ENCODE measurements around the gene ACOT13.
"Not testable (repeated sequence)": the region's sequence is repeated elsewhere in the genome, so short reads cannot be mapped to it uniquely, and the experiment has no call there.

ACOT13 gene

DNA sequence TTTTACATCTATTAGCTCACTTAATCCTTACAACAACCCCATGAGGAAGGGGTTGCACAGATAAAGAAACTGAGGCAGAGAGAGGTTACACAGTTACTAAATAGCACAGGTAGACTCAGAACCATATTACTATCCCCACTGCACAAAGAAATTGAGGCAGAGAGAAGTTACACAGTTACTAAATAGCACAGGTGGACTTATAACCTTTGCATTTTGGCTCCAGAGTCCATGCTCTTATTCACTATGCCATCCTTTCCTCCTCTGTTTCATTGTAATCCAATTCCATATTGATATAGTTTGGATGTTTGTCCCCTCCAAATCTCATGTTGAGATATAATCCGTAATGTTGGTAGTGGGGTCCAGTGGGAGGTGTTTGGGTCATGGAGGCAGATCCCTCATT, 3.7 kb upstream of the ACOT13 start:
- no peak for DNase-seq

DNA sequence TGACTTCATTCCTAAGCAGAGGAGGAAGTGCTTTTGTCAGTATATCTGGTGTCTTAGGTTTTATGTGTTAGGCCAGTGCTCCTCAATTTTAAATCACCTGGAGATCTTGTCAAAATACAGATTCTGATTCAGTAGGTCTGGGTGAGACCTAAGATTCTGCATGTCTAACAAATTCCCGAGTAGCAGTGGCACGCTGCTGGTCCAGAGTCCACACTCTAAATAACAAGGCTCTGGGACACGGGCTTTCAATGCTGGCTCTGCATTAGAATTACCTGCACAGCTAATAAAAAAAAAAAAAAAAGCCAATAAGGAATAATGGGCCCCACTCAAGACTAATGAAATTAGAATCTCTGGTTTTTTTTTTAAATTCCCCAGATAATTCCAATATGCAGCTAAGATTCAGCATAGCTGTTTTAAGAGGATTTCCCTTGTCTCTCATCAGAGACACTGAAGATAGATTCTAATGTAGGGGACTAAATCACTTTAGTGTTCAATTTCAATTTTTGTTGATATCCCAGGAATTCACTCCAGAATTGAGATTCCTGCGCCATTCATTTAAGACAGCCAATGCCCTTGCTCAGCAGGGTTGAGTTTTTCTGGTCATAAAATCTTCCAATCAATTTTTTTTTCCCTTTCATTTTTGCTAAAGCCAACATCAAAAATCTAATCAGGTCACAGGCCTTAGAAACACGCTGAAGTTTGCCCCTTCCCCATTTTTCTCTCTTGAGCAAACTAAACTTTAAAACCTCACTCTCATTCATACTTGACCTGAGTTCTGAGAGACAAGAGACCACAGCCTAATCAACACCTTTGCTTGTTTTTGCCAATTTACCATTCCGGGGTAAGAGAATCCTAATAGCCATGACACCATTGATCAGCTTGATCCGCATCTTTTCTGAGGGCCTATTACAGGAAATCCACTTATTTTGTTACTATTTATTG, 2.6 kb upstream of the ACOT13 start:
- DNase-seq, result no peak

DNA sequence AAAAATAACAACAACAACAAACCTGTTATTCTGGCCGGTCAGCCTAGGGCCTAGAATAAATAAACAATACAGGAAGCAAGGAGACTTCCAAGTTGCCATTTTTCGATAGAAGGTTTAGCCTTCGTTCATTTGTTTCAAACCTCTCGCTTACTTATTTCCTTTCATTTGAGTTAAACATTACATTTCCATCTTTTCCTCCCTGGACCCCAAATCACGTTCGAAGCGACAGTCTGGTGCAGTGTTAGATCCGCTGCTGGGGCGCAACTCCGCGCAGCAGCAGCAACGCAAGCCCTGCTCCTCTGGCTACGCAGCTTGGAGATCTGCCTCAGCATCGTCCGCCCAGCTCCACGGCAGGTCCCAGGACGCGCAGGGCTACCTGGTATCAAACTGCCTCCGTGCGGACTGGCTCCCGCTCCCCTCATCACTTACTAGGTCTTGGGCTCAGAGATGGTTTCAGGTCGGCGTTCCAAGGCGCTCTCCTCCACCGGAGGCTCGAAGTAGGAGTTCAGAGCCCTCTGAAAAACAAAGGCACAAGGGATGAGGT, 708 bp upstream of the ACOT13 start:
- peak; percentile 56 for DNase-seq

DNA sequence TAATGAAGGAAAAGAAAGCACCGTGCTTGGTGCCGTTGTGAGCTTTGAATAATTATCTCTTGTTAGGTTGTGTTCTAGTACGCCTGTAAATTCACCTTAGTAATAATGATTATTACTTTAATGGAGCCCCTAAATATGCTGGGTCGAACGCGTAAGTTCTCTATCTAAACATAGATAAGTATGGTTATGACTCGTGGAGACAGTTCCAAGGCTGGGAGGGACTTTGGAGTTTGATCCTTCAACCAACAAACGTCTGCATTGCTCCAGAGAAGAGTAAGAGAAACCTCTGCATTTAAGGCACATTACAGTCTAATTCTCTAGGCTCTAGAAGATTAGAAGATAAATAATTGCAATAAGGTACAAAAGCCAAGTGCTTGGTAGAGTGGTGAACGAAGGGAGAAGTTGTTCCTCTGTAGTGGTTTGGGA, 514 bp downstream of the ACOT13 start:
- no peak for DNase-seq

DNA sequence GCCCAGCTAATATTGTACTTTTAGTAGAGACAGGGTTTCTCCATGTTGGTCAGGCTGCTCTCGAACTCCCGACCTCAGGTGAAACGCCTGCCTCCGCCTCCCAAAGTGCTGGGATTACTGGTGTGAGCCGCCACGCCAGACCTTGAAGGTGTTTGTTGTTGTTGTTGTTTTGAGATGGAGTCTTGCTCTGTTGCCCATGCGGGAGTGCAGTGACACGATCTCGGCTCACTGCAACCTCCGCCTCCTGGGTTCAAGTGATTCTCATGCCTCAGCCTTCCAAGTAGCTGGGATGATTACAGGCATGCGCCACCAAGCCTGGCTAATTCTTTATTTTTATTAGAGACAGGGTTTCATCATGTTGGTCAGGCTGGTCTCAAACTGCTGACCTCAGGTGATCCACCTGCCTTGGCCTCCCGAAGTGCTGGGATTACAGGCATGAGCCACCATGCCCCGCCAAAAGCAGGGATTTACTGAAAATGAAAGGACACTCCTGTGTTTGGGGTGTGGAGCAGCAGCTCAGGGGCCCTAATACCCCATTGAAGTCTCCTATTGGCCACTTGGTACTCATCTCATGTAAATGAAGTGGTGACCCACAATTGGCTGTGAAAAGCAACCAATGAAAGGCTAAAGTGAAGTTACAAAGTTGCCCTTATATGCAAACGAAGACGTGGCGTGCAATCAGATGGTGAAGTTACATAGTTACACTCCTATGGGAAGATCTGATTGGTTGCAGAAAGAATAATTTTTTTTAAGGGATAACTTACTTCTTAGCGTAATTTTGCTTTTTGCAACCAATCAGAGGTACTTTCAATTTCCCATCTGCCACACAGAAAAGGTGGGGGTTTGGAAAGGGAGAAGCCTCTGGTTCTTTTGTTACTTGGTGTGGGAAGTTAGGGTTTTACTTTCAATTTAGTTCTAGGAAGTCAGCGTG, 1.5 kb downstream of the ACOT13 start:
- not testable (repeated sequence) for DNase-seq

- DNase-seq, result no peak
Observed at GRCh38 chr6:24668997-24669361, 2.1 kb downstream of the ACOT13 start.

DNA sequence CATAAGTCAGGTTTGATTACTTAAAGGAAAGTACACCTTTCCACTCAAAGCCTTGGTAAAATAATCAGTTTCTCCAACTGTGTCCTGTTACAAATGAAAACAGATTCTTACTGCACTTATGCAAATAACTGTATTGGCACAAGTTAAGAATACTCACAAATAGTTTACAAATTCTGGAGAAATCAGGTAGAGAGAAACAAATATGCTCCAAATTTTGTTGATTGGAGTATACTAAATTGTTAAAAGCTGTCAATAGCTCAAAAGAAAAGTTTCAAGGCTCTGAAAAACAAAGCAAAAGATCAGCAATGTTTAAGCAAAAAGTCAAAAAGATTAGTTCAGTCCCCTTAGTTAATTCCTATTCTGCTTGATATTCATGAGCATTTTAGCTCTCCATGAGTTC, 3.6 kb downstream of the ACOT13 start:
- not testable (repeated sequence) for DNase-seq

DNA sequence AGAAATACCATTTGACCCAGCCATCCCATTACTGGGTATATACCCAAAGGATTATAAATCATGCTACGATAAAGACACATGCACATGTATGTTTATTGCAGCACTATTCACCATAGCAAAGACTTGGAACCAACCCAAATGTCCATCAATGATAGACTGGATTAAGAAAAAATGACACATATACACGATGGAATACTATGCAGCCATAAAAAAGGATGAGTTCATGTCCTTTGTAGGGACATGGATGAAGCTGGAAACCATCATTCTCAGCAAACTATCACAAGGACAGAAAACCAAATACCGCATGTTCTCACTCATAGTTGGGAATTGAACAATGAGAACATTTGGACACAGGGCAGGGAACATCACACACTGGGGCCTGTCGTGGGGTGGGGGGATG, 4.2 kb downstream of the ACOT13 start:
- not testable (repeated sequence) for DNase-seq

DNA sequence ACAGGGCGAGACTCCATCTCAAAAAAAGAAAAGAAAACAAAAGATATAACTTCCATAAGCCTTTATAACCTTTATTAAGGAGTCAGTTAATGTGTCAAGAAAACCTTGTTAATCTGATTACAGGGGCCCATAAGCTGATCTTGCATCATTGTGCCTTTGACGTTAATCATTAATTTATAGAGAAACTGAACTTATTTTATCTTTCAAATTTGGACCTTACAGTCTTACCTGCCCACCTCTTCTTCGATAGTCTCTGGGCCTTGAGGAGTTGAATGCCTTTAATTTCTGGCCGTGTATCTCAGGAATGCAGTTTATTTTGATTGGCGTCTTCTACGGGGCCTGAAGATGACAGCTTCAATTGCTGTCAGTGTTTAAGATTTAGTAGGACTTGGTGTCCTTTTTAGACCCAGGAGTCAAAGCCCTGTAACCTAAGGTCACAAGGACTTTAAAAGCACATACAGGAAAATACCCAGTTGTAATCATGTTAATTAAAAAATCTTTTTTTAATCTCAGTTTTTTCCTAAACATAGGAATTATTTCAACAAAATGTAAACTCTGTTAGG, 5.8 kb downstream of the ACOT13 start:
- DNase-seq, result no peak

DNA sequence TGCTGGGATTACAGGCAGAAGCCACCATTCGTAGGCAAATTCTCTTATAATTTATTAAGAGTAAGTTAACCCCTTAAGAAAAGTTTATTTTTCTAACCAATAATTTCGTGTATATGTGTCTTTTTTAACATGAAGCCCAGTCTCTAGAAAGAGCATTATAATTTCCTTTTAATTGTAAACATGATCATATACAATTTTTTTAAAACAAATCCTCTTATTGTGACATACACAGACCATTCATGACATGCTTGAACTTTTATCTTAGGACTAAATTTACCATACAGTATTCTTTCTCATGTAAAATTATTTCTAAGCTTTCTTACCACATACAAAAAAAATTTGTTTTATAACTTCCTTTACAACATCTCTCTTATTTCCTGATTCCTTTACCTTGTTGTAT, 6.7 kb downstream of the ACOT13 start:
- no peak for DNase-seq

GRCh38 chr6:24678792-24679352, 12.0 kb downstream of the ACOT13 start:
- DNase-seq, result not testable (repeated sequence)

DNA sequence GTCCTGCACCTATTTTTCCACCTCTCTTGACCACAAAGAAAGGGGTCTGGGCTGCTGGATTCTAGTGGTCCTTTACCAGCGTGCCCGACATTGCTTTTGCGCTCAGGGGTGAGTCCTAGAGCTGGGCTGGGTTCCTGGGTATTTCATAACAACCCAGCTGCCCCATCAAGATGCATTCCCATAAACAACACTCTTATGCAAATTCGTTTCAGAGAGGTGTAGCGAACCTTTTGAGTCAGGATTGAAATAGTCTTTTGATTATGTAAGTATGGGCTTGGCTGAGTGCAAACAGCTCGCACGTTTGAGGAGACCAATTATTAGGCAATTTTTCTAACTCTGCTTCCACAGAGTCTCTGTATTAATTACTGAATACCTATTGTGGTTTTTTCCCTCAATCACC, 13.7 kb downstream of the ACOT13 start:
- DNase-seq, result no peak

- no peak for DNase-seq
Observed at GRCh38 chr6:24683297-24684296, 16.7 kb downstream of the ACOT13 start.

DNA sequence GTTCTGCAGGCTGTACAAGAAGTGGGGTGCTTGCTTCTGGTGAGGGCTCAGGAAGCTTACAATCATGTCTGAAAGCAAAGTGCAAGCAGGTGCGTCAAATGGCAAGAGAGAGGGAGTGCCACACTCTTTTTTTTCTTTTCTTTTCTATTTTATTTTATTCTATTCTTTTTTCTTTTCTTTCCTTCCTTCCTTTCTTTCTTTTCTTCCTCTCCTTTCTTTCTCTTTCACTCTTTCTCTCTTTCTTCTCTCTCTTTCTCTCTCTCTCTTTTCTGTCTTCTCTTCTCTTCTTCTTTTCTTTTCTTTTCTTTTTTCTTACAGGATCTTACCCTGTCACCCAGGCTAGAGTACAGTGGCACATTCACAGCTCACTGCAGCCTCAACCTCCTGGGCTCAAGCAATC, 19.5 kb downstream of the ACOT13 start:
- DNase-seq, result no peak

DNA sequence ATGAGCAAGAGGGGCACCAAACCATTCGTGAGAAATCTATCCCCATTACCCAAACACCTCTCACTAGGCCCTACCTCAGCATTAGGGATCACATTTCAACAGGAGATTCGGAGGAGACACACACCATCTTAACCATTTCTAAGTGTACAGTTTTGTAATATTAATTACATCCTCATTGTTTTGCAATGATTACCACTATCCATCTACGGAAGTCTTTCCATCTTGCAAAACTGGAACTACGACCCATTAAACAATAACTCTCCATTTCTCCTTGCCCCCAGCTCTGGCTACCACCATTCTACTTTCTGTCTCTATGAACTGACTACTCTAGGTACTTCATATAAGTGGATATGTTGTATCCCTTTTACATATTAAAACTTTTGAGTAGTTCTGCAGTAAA, 20.1 kb downstream of the ACOT13 start:
- DNase-seq, result no peak

- DNase-seq, result no peak
Observed at GRCh38 chr6:24689964-24690363, 23.1 kb downstream of the ACOT13 start.

GRCh38 chr6:24690593-24690992, 23.7 kb downstream of the ACOT13 start:
- DNase-seq, result no peak

DNA sequence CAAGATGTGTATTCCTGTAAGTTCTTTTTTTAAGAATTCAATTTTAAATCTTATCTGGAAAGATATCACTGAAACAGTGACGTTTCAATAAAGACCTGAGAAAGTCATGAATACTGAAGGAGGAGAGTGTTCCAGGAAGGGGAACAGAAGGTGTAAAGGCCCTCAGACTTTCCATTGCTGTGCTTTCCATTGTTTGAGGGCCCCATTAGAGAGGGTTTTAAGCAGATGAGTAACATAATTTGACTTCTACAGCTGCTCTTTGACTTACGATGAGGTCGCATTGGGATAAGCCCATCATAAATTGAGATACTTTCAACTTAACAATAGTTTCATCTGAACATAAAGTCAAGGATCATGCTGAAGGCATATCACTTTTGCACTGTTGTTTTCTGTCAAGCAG, 24.7 kb downstream of the ACOT13 start:
- no peak for DNase-seq

GRCh38 chr6:24692003-24692402, 25.1 kb downstream of the ACOT13 start:
- no peak for DNase-seq

DNA sequence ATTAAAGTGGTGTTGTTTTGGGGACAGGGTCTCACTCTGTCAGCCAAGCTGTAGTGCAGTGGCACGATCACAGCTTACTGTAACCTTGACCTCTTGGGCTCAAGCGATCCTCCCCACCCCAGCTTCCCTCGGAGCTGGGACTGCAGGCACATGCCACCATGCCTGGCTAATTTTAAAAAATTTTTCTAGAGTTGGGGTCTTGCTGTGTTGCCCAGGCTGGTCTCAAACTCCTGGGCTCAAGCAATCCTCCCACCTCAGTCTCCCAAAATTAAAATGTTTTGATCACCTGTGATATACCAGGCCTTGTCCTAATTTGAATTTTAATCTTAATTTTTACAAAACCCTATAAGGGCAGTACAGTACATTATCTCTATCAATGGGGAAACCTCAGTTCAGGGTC, 25.5 kb downstream of the ACOT13 start:
- no peak for DNase-seq

DNA sequence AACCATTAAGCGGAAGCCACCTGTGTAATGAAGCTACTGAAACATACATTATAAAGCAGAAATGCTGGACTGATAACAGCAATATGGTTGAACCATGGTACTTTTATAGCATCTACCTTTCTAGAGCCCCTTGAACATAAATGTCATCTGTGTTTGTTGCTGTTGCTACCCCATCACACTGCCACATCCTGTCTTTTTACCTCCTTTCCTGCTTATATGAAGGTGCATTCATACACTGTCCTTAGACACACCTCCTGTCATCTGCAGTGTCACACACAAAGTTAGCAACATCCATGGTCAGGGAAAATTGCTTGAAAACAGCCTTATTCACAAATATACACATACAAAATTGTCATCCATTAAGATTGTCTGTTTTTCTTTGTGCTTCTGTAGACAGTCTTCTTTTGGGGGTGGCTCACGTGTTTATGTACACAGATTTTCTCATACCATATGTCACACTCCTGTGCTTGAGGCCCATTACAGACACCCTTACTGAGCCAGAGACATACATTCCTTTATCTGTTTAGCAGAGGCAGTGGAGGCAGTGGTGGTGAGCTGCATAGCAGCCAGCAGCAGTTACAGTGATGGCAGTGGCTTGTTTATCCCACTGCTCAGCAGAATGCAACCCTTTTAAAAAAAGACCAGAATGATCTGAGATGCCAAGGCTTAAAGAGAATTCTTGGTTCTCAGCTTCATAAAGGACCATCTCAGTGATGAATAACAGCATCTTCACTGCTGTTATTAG, 26.1 kb downstream of the ACOT13 start:
- no peak for DNase-seq
